Activated T-cell treated with anti-CD3 and anti-CD28 coated beads, Interleukin-2, amount 50 U/mL, for 1 hour (primary cell): ENCODE data around the gene ROPN1.

Experiments
- DNase-seq: peaks from one replicate; pipeline ENCODE4 v3.0.0-alpha.2; 2020

ROPN1 gene

DNA sequence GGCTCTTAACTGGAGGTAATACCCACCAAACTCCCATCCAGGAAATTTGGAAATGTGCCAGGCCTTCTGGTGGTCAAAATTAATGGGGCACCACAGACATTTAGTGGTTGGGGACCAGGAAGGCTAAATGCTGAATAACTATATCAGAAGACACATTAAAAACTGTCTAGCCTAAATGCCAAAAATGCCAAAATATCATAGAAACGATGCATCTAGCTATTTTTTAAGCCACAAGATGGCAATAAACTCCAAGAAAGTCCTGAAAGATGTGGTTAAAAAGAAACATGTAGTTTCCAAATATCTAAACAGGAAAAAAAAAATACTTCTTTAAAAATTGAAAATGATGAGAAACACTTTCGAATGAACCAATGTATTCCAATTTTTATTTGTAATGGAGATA is 50.8 kb downstream of the ROPN1 start:
- DNase-seq: no peak

DNA sequence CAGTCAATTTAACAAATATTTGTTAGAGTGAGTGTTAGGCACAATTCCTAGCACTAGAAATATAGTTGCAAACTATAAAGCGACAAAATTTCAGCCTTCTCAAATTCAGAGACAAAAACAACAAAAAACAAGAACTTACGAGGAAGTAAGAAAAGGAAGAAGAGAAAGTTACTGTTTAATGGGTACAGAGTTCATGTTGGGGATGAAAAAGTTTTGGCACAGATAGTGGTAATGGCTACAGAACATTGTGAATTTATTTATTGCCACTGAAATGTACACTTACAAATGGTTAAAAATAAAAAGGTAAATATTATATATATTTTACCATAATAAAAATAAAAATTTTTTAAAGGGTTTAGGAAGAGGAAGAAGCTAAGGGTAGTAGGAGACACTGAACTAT is 52.2 kb downstream of the ROPN1 start:
- no peak for DNase-seq

DNA sequence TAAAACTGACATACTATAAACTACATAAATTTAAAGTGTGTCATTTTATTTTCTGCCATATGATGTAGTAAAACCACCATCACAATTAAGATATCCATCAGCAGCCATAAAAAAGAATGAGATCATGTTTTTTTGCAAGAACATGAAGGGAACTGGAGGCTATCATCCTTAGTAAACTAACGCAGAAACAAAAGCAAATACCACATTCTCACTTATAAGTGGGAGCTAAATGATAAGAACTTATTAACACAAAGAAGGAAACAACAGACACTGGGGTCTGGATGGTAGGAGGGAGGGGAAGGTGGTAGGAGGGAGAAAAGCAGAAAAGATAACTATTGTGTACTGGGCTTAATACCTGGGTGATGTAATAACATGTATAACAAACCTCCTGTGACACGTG is 55.5 kb downstream of the ROPN1 start:
- DNase-seq: no peak

DNA sequence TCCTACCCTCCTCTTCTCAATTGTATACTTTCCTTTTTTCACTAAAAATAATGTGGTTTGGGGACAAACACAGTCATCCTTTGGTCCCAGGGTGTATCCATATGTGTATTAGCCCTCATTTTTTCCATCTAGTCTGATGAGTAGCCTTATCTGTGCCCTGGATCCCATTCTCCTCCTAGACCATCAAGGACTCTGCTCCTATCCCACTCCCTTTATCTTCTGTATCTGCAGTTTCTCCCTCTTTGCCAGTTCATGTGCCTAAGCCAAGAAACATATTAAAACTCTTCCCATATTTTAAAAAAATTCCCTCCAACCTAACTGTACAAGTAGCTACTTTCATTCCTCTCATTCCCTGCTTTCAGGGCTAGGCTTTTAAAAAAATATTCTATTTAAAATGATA is 56.1 kb downstream of the ROPN1 start:
- no peak for DNase-seq

DNA sequence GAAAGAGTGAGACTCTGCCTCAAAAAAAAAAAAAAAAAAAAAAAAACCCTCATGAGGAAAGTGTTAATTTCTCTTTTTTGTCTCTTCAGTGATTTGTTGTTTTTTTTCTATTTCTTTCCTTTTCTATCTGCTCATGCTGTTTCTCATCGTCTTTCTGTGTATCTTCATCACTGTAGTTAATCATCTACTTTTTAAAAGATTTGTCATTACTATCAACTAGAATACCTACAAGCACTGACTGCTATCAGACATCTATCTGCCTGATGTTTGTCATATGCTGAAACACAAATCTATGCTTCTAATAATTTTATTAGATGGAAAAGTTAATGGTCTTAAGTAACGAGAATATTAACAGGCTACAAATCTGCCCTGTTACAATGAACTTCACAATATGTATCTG is 57.7 kb downstream of the ROPN1 start:
- no peak for DNase-seq

DNA sequence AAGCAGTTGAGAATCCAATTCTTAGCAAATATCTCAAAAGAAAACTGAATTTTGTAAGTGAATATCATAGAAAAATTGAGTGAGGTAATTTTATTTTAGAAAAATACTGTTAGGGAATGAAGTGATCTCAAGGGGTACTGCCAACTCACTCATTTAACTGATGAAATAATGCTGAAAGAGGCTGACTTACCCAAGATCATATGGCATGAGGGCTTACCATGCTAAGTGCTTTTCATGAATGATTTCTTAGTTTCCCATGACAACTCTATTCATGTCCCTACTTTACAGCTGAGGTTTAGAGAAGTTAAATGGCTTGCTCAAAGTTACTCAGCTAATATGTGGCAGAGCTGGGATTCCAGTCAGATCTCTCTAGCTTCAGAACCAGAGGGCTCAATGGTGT is 61.5 kb downstream of the ROPN1 start:
- no peak for DNase-seq

DNA sequence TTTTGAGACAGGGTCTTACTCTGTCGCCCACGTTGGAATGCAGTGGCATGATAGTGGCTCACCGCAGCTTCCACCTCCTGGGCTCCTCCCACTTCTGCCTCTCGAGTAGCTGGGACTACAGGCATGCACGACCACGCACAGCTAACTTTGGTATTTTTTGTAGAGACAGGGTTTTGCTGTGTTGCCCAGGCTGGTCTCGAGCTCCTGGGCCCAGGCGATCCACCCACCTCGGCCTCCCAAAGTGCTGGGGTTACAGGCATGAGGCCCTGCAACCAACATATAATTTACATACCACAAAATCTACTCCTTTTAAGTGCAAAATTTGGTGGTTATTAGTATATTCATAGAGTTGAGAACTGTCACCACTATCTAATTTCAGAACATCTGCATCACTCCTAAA is 62.6 kb downstream of the ROPN1 start:
- DNase-seq: no peak

DNA sequence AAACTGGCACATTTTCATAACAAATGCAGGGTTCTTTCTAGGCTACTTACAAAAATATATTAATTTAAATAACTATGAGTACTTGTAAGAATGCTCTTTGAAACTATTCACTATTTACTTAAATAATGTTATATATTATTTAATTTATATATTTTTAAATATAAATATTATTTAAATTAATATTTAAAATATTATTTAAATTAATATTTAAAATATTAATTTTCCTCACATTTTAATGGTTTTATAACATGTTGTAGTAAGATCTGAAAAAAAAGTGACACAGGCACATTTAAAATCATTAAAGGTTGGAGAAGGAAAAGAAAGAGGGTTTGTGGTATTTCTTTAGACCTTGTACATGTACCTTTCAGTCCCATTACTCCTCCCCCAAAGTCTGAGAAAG is 65.5 kb downstream of the ROPN1 start:
- DNase-seq: no peak

DNA sequence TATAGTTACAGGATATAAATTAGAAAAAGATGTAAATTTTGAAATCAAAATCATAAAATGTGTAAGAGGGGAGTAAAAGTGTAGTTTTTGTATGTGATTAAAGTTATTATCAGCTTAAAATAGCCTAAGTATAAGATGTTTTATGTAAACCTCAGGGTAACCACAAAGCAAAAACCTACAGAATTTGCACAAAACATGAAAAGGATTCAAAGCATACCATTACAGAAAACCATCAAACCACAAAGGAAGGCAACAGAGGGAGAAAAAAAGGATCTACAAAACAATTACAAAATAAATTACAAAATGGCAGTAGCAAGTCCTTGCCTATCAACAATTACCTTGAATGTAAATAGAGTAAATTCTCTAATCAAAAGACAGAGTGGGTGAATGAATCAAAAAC is 71.1 kb downstream of the ROPN1 start:
- DNase-seq: no peak

DNA sequence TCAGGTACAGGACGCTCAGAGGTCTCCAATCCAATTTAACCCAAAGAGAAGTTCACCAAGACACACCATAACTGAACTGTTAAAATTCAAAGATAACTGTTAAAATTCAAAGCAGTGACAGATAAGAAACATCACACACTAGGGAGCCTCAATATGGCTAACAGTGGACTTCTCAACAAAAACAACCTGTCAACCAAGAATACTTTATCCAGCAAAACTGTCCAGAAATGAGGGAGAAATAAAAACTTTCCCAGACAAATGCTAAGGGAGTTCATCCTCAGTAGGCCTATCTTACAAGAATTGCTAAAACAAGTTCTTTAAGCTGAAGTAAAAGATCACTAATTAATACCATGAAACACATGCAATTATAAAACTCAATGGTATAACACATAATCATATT is 71.5 kb downstream of the ROPN1 start:
- no peak for DNase-seq

DNA sequence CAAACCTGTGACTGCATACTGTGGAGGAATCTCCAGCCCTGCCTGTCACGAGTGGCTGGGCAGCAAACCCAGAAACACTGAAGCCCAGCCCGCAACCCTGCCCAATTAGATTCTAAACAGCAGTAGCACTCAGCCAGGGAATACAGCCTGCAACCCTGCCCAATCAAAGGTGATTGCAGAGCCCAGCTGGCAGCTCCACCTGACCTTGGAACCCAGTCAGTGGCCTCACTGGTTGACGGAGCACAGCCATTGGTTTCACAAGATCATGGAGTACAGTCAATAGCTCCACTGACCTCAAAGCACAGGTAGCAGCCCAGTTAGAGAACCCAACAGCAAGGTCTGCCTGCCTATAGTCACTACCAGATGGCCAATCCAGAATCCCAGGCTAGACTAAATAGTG is 72.6 kb downstream of the ROPN1 start:
- DNase-seq: no peak
